Measurements from ENCODE around the gene FSD1L. TPM values are rescaled to one million over a fixed set of nuclear protein-coding genes. Genes with fewer than 3 reads are reported as not detected.

The FSD1L gene
- total and polyA plus RNA-seq, 2 experiments from 2014 or later, result 5.2 to 7.1 TPM

GRCh38 chr9:105510024-105510423 is 62.2 kb downstream of the FSD1L start (continued):
- TF ChIP-seq CTCF (conservative IDR thresholded peaks at IDR 0.05; ENCODE audit: low read depth in 2 of 2) (no peak), NANOG (IDR thresholded peaks at IDR 0.05; ENCODE audit: borderline replicate concordance) (no peak), EZH2 (IDR thresholded peaks at IDR 0.05; ENCODE audit: low read depth, unreplicated experiment) (no peak), CREB1 (CRISPR knock-in tag; IDR thresholded peaks at IDR 0.05; ENCODE audit: low read depth) (no peak), ETS1 (IDR thresholded peaks at IDR 0.05) (no peak), EZH2phosphoT487 (IDR thresholded peaks at IDR 0.05; ENCODE audit: unreplicated experiment) (no peak), STAT1 (IDR thresholded peaks at IDR 0.05; ENCODE audit: unreplicated experiment) (no peak), ZNF114 (CRISPR knock-in tag; IDR thresholded peaks at IDR 0.05) (no peak), ZNF331 (CRISPR knock-in tag; IDR thresholded peaks at IDR 0.05; ENCODE audit: low read depth) (no peak)

- Histone ChIP-seq H3K36me3 (ENCODE audit: insufficient read depth) (no peaks in the 10 kb centered on the region), H3K27ac (ENCODE audit: low read depth) (no peak overlapping the region), H4K20me1 (replicated peaks; ENCODE audit: insufficient read depth) (no peaks in the 10 kb centered on the region), H3K4me2 (no peak overlapping the region), H3K4me1 (ENCODE audit: insufficient read depth) (no peaks in the 10 kb centered on the region), H3K9me2 (ENCODE audit: insufficient read depth) (no peaks in the 10 kb centered on the region), H3F3A (replicated peaks; ENCODE audit: low read depth) (no peaks in the 10 kb centered on the region), H2AFZ (no peak overlapping the region), H3K4me3 (no peak overlapping the region), H3K27me3 (ENCODE audit: insufficient read depth) (no peaks in the 10 kb centered on the region), H3K79me2 (replicated peaks; ENCODE audit: insufficient read depth) (no peaks in the 10 kb centered on the region)
- H3K27me3 Mint-ChIP-seq (ENCODE audit: insufficient read depth, low read depth, poor library complexity), result peaks cover 6% of the 10 kb centered on the region
- ATAC-seq (no peak), DNase-seq (ENCODE audit: low spot score) (no peak)
- TF ChIP-seq POLR2AphosphoS5 (IDR thresholded peaks at IDR 0.05; ENCODE audit: low read depth) (no peak), EZH2 (IDR thresholded peaks at IDR 0.05; ENCODE audit: low read depth, unreplicated experiment) (no peak), ZNF114 (CRISPR knock-in tag; IDR thresholded peaks at IDR 0.05) (no peak), ZNF331 (CRISPR knock-in tag; IDR thresholded peaks at IDR 0.05; ENCODE audit: low read depth) (no peak), NANOG (IDR thresholded peaks at IDR 0.05; ENCODE audit: borderline replicate concordance) (no peak), JUNB (IDR thresholded peaks at IDR 0.05; ENCODE audit: unreplicated experiment) (no peak), ETS1 (IDR thresholded peaks at IDR 0.05) (no peak), CTCF (conservative IDR thresholded peaks at IDR 0.05; ENCODE audit: low read depth in 2 of 2) (no peak), EZH2phosphoT487 (IDR thresholded peaks at IDR 0.05; ENCODE audit: unreplicated experiment) (no peak), CREB1 (CRISPR knock-in tag; IDR thresholded peaks at IDR 0.05; ENCODE audit: low read depth) (no peak), ZNF462 (CRISPR knock-in tag; IDR thresholded peaks at IDR 0.05) (no peak)
- H3K27ac Mint-ChIP-seq, result no peak overlapping the region
- no peak overlapping the region for H3K4me3 Mint-ChIP-seq
- H3K4me1 Mint-ChIP-seq, result peaks cover 6% of the 10 kb centered on the region; the same call in 2 of the 3 replicates
- no peaks in the 10 kb centered on the region for H3K9me3 Mint-ChIP-seq
- peaks cover 3% of the 10 kb centered on the region; the same call in 2 of the 3 replicates for H3K36me3 Mint-ChIP-seq (ENCODE audit: low read depth)
These were observed 63.6 kb downstream of the FSD1L start for GRCh38 chr9:105511446-105511845.
